ENCODE measurements around the gene DHX16. TPM values are rescaled to one million over a fixed set of nuclear protein-coding genes. Genes with fewer than 3 reads are reported as not detected.
A peak's percentile ranks its signal among the peaks of the same experiment; 100 is the strongest.

The DHX16 gene
- total and polyA plus RNA-seq, 8 donors: 10.9 to 44.4 (median 14.6) TPM

- Histone ChIP-seq H3K27ac (peak overlapping the region; percentile 11 to 58 (median 52)), H3K36me3 (peaks cover 0 to 23% (median under 1%) of the 10 kb centered on the region in 3 donors), H3K27me3 (no peaks in the 10 kb centered on the region), H3K4me3 (no peak overlapping the region), H3K9me3 (no peaks in the 10 kb centered on the region), H3K4me1 (peaks cover 0 to 12% (median 5%) of the 10 kb centered on the region in 3 donors)
- DNase-seq (peak in 1 of 6 donors; percentile 7), FAIRE-seq (no peak), ATAC-seq (peak; percentile 60 to 80 (median 68))
- intact Hi-C loops (cut with DNase I): no loop called here
- 93 to 94% methylated on average over 2 of the region's 2 CpGs for WGBS, 2 donors
- no peak for TF ChIP-seq CTCF (IDR thresholded peaks at IDR 0.05)
Measured at GRCh38 chr6:30709101-30709868, 36.5 kb upstream of the DHX16 start.

GRCh38 chr6:30707281-30707850 lies 34.6 kb upstream of the DHX16 start:
- 57 to 61% methylated on average over 6 of the region's 6 CpGs for WGBS, 2 donors
- TF ChIP-seq CTCF (IDR thresholded peaks at IDR 0.05): no peak
- intact Hi-C loops (cut with DNase I): no loop called here
- peaks cover 0 to 12% (median 5%) of the 10 kb centered on the region in 3 donors for H3K4me1 ChIP-seq
- peak overlapping the region; percentile 7 to 46 (median 32) for H3K27ac ChIP-seq
- DNase-seq (peak in 3 of 6 donors; percentile 32 to 53 (median 44)), FAIRE-seq (no peak), ATAC-seq (peak in 3 of 4 donors; percentile 64 to 79 (median 72))
- H3K4me3 ChIP-seq: no peak overlapping the region
- H3K9me3 ChIP-seq: no peaks in the 10 kb centered on the region
- H3K27me3 ChIP-seq: no peaks in the 10 kb centered on the region
- peaks cover 0 to 10% (median 0%) of the 10 kb centered on the region in 3 donors for H3K36me3 ChIP-seq

GRCh38 chr6:30705620-30706019 lies 32.8 kb upstream of the DHX16 start:
- Histone ChIP-seq H3K36me3 (peaks cover 0 to 1% (median 0%) of the 10 kb centered on the region in 3 donors), H3K27me3 (no peaks in the 10 kb centered on the region), H3K9me3 (no peaks in the 10 kb centered on the region), H3K4me1 (peaks cover 0 to 12% (median 5%) of the 10 kb centered on the region in 3 donors), H3K4me3 (no peak overlapping the region), H3K27ac (no peak overlapping the region)
- TF ChIP-seq CTCF (IDR thresholded peaks at IDR 0.05): no peak
- FAIRE-seq (no peak), ATAC-seq (no peak), DNase-seq (peak in 2 of 6 donors; percentile 6 to 26)
- intact Hi-C loops (cut with DNase I): no loop called here
- 90 to 94% methylated on average over 4 of the region's 4 CpGs for WGBS, 2 donors

GRCh38 chr6:30703821-30704220 lies 31.0 kb upstream of the DHX16 start:
- ATAC-seq (no peak), DNase-seq (peak in 3 of 6 donors; percentile 3 to 24 (median 24)), FAIRE-seq (no peak)
- Histone ChIP-seq H3K4me1 (peaks cover 0 to 12% (median 5%) of the 10 kb centered on the region in 3 donors), H3K27ac (no peak overlapping the region), H3K9me3 (no peaks in the 10 kb centered on the region), H3K36me3 (no peaks in the 10 kb centered on the region), H3K4me3 (no peak overlapping the region), H3K27me3 (no peaks in the 10 kb centered on the region)
- no peak for TF ChIP-seq CTCF (IDR thresholded peaks at IDR 0.05)
- WGBS, 2 donors: 94 to 97% methylated on average over 4 of the region's 4 CpGs
- intact Hi-C loops (cut with DNase I): no loop called here
